ENCODE measurements around the gene EFCAB6. TPM values are rescaled to one million over a fixed set of nuclear protein-coding genes. Genes with fewer than 3 reads are reported as not detected.

The EFCAB6 gene
- total and polyA plus RNA-seq, 7 donors: 0.45 to 5.7 (median 1.8) TPM

DNA sequence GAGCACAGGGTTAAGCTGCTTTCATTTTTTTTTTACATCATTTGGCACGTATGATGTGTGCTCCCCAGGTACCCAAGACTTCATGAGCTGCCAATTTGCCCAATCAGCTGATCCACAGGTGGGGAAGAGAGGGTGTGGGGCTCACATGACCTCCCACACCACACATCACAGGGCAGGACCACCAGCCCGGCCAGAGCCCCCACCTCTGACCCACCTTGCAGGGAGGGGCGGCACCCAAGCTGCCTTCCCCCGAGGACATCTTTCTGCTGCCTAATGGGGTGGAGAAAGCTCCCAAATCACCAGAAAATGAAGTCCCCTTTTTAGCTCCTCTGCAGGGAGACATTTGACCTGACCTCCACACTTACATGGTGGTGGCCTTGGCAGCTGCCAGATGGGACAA, 280.5 kb downstream of the EFCAB6 start:
- TF ChIP-seq EP300 (IDR thresholded peaks at IDR 0.05) (no peak), POLR2AphosphoS5 (IDR thresholded peaks at IDR 0.05) (no peak), POLR2A (IDR thresholded peaks at IDR 0.05) (no peak)
- TF ChIP-seq, protein P1, sequence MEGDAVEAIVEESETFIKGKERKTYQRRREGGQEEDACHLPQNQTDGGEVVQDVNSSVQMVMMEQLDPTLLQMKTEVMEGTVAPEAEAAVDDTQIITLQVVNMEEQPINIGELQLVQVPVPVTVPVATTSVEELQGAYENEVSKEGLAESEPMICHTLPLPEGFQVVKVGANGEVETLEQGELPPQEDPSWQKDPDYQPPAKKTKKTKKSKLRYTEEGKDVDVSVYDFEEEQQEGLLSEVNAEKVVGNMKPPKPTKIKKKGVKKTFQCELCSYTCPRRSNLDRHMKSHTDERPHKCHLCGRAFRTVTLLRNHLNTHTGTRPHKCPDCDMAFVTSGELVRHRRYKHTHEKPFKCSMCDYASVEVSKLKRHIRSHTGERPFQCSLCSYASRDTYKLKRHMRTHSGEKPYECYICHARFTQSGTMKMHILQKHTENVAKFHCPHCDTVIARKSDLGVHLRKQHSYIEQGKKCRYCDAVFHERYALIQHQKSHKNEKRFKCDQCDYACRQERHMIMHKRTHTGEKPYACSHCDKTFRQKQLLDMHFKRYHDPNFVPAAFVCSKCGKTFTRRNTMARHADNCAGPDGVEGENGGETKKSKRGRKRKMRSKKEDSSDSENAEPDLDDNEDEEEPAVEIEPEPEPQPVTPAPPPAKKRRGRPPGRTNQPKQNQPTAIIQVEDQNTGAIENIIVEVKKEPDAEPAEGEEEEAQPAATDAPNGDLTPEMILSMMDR (IDR thresholded peaks at IDR 0.05): no peak
- Histone ChIP-seq H3K9me3 (no peaks in the 10 kb centered on the region), H3K36me3 (no peaks in the 10 kb centered on the region), H3K4me3 (no peak overlapping the region), H3K27ac (no peak overlapping the region), H3K4me1 (no peaks in the 10 kb centered on the region), H3K27me3 (no peaks in the 10 kb centered on the region)
- 66 to 68% methylated on average over 4 of the region's 4 CpGs for WGBS, 2 donors
- intact Hi-C loops (cut with DNase I): no loop called here
- DNase-seq: no peak

GRCh38 chr22:43530349-43531201, 281.5 kb downstream of the EFCAB6 start:
- 87 to 88% methylated on average over 34 of the region's 34 CpGs for WGBS, 2 donors

DNA sequence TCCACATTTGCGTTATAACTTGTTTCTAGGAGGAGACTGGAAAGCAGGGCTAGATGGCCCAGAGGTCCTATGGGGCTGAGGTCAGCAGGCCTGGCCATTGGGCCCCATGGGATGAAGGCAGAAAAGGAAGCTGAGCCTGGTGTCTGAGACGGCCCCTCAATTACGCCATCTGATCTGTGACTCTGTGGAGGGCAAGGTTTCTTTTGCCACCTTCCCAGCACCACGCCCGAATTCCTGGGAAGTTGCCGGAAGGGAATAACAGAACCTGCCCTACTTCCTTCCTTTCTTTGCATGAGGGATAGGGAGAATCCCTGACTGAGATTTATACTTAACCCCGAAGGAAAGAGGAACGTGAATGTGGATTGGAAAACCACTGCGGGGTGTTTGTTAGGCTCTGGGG, 282.2 kb downstream of the EFCAB6 start:
- Histone ChIP-seq H3K4me3 (no peak overlapping the region), H3K27ac (no peak overlapping the region), H3K4me1 (no peaks in the 10 kb centered on the region), H3K27me3 (no peaks in the 10 kb centered on the region), H3K9me3 (no peaks in the 10 kb centered on the region), H3K36me3 (no peaks in the 10 kb centered on the region)
- no peak for DNase-seq
- WGBS, 2 donors: 56 to 72% methylated on average over 9 of the region's 9 CpGs
- intact Hi-C loops (cut with DNase I): no loop called here
- TF ChIP-seq POLR2A (IDR thresholded peaks at IDR 0.05): no peak
- TF ChIP-seq, protein P1 (IDR thresholded peaks at IDR 0.05): no peak
- TF ChIP-seq POLR2AphosphoS5 (IDR thresholded peaks at IDR 0.05): no peak
- no peak for TF ChIP-seq EP300 (IDR thresholded peaks at IDR 0.05)

More at GRCh38 chr22:43530349-43531201, 281.5 kb downstream of the EFCAB6 start:
- no peaks in the 10 kb centered on the region for H3K27me3 ChIP-seq
- intact Hi-C loops (cut with DNase I): no loop called here
- no peaks in the 10 kb centered on the region for H3K4me1 ChIP-seq
- H3K4me3 ChIP-seq: no peak overlapping the region
- no peaks in the 10 kb centered on the region for H3K36me3 ChIP-seq
- no peaks in the 10 kb centered on the region for H3K9me3 ChIP-seq
- DNase-seq: no peak
- no peak for TF ChIP-seq EP300 (IDR thresholded peaks at IDR 0.05)
- TF ChIP-seq POLR2A (IDR thresholded peaks at IDR 0.05): no peak
- no peak overlapping the region for H3K27ac ChIP-seq

- Histone ChIP-seq H3K27me3 (no peaks in the 10 kb centered on the region), H3K27ac (no peak overlapping the region), H3K9me3 (no peaks in the 10 kb centered on the region), H3K36me3 (no peaks in the 10 kb centered on the region), H3K4me1 (no peaks in the 10 kb centered on the region), H3K4me3 (no peak overlapping the region)
- 91 to 96% methylated on average over 2 of the region's 2 CpGs for WGBS, 2 donors
- TF ChIP-seq EP300 (IDR thresholded peaks at IDR 0.05) (no peak), POLR2AphosphoS5 (IDR thresholded peaks at IDR 0.05) (no peak), POLR2A (IDR thresholded peaks at IDR 0.05) (no peak)
- TF ChIP-seq, protein P1 (IDR thresholded peaks at IDR 0.05): no peak
- intact Hi-C loops (cut with DNase I): no loop called here
- no peak for DNase-seq
Measured at GRCh38 chr22:43529461-43529860, 282.6 kb downstream of the EFCAB6 start.

GRCh38 chr22:43528601-43529360, 283.3 kb downstream of the EFCAB6 start:
- 77 to 81% methylated on average over 12 of the region's 12 CpGs for WGBS, 2 donors
- Histone ChIP-seq H3K27me3 (no peaks in the 10 kb centered on the region), H3K27ac (no peak overlapping the region), H3K4me1 (no peaks in the 10 kb centered on the region), H3K36me3 (no peaks in the 10 kb centered on the region), H3K4me3 (no peak overlapping the region), H3K9me3 (no peaks in the 10 kb centered on the region)
- TF ChIP-seq, protein P1 (IDR thresholded peaks at IDR 0.05): no peak
- no peak for TF ChIP-seq POLR2A (IDR thresholded peaks at IDR 0.05)
- no peak for TF ChIP-seq POLR2AphosphoS5 (IDR thresholded peaks at IDR 0.05)
- no peak for TF ChIP-seq EP300 (IDR thresholded peaks at IDR 0.05)
- intact Hi-C loops (cut with DNase I): no loop called here
- DNase-seq: peak; percentile 34
